ENCODE results near the gene TMPRSS7.

- peak in 1 of 3 donors; percentile 43 for TF ChIP-seq CTCF (IDR thresholded peaks at IDR 0.05)
- TF ChIP-seq POLR2A (IDR thresholded peaks at IDR 0.05) = no peak
Measured at GRCh38 chr3:112043621-112044201, 9.2 kb downstream of the TMPRSS7 start.

Measured in lower leg skin (tissue), 3 donors.